NCI-H1417 (cell line): Measurements from ENCODE around the gene CHN2.

Source experiments
- DNase-seq, 3 experiments: peaks; one replicate each; lab custom pipeline; 2025; lab: John Stamatoyannopoulos, UW

The CHN2 gene

DNA sequence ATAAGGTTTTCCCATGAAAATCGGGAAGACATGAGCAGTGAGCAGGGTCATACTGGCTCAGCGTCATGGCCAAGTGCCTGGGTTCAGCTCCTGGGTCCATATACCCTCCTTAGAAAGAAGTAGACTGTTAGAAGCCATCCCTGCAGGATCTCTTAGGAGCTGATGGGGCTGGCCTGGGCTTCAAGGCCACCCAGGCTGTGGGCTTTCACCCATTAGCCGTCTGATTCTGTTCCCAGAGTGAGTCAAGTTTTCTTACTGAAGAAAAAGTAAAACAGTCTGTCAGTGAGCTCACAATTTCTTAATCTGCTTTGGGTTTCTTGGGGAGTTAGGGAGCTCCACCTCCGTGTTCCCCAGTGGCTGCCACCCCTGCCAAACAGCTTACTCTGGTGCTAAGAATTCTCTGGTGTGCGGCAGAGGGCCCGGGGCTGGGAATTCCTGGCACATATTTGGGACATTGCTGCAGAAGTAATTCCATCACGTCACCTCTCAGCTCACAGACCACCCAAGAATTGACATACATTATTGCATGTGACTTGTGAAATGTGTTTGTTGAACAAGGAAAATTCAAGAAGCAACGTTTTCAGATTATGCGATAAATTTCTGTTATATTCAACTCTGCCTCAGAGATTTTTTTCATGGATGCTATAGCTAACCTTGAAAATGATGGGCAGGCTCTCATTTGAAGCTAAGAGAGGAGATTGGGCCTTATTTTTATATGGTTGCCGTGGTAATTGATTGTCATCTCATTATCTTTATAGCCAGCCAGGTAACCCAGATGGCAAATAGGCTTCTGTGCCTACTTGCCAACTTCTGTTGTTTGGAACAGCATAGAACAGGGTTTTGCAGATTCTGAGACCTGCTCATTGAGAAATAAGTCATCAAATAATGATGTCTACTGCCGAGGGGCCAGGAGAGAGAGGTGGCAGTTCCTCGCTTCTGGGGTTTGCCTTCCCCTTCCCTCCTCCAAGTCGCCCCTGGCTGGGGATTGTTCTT lies 166.4 kb downstream of the CHN2 start:
- DNase-seq = peak in 2 of 3 experiments; percentile 19 to 53

- DNase-seq = no peak
These were observed 167.8 kb downstream of the CHN2 start for GRCh38 chr7:29362380-29362779.

- DNase-seq = peak in 1 of 3 experiments; percentile 72
These were observed 169.3 kb downstream of the CHN2 start for GRCh38 chr7:29363636-29364425.

DNA sequence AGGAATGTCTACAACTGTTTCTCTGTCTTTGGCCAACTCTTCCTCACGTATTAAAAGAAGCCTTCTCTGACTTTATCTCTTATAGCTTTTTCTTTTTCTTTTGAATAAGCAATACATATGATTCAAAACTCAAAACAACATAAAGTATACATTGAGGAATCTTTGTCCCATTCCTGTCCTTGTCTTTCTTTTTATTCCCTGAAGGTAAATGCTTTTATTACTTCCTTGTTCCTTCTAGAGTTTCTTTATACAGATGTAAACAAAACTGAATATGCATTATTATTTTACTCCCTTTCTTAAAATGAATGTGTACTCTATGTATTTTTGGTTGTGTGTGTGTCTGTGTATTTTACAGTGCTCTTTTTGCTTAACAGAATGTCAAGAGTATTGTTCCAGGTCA lies 170.1 kb downstream of the CHN2 start:
- DNase-seq = no peak

GRCh38 chr7:29365423-29365822 lies 170.8 kb downstream of the CHN2 start:
- no peak for DNase-seq

DNA sequence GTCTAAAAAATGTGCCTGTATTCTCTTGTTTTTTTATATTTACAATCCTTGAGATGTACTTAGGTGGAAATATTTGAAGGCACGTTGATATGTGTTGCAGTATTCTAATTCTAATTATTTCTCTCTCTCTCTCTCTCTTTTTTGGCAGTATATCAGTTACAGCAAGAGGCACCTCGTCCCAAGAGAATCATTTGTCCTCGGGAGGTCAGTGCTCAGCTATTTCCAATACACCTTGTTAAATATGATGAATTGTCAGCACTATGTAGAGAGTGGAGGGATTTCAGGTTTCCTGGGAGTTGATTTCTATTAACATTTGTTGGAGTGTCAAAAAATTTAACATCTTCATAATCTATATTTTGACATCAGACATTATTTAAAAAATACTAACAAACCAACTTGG lies 173.2 kb downstream of the CHN2 start:
- no peak for DNase-seq

DNA sequence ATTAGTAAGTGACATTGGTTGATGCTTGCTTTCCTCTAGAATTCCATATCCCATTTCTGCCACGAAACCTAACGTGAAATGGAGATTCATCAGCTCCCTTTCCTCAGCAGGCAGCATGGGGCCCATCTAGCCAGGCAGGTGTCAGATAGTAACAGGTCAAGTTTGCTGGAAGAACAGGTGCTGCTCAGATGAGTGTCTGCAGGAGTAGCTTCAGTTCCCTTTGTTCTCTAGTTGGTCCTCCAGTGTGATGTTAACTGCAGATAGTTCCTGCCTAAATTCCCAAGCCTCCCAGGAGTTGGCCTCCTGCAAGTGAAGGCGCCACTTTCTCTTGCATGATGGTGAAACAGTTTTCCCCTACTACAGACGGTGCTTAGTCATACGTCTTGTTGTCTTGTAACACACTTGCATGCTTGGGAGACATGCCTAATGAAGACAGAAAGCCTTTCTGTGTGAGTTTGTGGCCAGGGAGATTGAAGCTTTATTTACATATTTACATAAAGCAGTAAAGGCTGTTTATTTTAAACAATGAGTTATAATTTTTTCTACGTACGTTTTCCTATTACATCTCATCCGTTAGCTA lies 175.4 kb downstream of the CHN2 start:
- DNase-seq = peak in 2 of 3 experiments; percentile 22 to 29

DNA sequence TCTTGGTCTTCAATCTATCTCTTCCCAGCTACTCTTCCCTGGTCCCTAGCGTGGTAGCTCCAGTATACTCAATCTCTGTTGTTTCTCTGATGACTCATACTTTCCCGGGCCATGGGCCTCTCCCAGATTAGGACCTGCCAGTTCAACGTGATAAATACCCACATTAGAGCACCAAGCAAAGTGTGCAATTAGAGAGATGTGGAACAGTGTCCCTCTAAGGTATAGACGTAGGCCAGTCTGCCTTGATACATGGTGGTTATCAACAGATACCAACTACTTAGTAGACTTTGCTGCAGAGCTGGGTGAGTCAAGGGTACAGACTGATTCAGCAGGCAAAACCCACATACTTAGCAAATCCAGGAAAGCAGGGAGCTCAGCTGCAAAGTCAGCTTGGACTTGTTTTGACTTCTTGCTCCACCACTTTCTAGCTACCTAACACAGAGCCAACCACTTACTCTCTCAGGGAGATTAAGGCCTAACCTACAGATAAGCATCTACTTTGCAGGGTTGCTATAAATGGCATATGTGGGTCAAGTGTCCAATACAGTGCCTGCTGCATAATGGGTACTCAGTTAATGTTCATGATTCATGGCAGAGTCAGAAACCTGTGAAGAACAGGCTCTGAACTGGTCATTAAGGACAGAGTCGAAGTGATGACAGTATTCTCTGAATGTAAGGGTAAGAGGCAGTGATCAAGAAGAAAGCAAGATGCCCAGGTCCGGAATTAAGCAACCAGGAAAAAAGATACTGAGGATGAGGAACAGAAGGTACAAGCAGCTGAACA lies 176.1 kb downstream of the CHN2 start:
- DNase-seq = peak in 2 of 3 experiments; percentile 19 to 36

- DNase-seq = no peak
These were observed 176.9 kb downstream of the CHN2 start for GRCh38 chr7:29371472-29371871.

GRCh38 chr7:29372351-29373090 lies 177.9 kb downstream of the CHN2 start:
- no peak for DNase-seq

DNA sequence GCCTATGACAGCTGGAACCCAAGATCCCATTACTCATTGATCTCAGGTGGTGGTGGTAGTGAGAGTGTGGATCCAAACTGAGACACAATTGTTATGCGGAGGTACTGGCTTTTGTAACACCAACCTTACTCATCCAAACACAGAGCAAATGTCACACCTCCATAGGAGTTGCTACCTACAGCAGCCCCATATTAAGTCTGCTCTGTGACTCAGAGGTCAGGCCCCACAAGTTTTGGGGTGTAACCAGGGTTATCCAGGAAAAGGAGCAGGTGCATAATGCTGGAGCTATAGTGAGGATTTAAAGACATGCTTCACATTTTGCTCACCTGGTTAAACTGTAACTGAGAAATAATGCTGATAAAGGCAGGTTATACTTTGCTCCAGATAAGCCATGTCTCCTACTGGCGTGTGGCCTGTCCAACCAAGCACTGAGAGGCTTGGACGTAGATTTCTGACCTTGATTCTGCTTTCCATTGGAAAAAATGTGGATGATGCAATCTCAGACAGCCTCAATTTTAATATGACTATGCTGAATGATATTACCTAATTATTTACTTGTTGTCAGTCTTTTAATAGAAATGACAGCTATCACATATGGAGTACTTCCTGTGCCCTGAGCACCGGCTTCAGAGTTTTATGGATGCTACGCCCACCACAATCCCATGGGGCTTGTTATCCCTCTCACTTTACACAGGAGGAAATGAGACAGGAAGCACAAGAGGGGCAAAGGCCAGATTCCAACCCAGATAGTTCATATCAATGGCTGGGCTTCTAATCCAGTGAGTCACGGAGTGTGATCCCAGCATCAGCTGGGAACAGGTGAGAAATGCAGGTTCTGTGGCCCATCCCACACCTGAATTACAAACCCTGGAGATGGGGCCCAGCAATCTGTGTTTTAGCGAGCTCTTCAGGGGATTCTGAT lies 181.3 kb downstream of the CHN2 start:
- DNase-seq = peak in 1 of 3 experiments; percentile 50

DNA sequence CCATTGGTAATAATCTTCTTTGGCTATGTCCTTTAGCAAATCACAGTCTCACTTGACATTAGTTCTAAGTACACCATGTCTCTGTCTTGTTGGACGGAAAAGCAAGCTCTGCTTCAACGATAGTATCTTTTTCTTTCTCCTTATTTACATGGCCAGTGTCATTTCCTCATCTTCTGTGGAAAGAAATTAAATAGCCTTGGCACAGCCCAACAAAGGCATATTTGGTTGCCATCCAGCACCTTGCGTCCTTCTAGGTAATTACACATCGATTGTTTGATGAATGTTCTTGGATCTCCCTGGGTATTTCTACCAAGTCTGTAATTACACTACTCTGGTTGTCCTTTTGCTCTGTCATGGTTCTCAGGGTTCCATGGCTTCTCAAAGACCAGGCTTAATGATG lies 183.1 kb downstream of the CHN2 start:
- peak in 1 of 3 experiments; percentile 42 for DNase-seq

DNA sequence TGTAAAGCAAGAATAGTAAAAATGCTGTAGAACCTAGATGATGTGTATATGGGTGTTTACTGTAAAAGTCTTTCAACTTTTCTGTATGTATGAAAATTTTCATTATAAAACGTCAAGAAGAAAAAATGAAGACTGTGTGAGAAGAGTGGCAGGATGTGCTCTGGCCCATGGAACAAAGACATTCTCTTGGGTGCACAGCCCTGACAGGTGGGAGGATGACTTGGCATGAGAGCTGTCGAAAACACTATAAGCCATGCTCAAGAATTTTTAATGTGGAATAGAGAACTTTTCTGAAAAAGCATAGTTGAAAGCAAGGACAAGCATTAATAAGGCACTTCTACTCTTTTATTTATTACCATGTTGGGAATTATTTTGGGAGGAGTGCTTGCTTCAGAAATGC lies 185.0 kb downstream of the CHN2 start:
- no peak for DNase-seq

DNA sequence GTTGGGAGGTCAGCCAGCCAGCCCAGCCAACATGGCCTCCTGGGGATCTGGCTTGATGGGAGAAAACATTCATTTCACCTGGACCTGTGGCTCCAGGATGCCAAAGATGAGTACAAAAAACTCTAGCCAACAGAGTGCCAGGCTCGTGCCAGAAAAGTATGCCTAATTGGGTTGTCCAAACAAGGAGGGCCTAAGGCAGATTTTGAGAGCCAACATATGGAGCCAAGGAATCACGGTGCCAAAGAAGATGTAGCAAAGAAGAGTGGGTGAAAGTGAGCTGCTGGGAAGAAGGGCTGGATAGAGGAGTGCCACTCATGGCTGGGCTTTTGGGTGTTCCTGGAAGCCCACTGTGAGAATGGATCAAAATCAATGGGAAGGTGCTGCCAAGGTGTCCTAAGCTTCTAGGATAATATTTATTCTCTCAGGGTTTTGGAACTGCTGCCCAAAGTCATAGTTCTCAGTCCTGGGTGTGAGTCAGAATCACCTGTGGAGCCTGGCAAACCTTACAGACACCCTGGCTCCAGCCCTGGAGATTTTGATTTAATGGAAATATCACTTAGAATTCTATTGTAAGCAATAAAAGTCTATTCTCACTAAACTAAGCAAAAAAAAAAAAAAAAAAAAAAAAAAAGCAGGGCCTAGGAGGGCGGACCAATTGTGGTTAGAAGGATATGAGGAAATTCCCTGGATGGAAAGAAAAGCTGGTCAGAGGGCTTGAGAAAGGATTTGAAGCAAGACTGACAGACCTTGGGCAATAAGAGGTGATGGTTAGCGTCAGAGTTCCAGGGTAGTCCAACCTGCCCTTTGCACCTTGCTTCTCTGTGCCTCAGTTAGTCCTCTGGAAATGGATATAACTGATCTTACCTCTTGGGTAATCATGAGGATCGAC lies 186.9 kb downstream of the CHN2 start:
- DNase-seq = no peak

- no peak for DNase-seq
These were observed 189.7 kb downstream of the CHN2 start for GRCh38 chr7:29384277-29384676.

DNA sequence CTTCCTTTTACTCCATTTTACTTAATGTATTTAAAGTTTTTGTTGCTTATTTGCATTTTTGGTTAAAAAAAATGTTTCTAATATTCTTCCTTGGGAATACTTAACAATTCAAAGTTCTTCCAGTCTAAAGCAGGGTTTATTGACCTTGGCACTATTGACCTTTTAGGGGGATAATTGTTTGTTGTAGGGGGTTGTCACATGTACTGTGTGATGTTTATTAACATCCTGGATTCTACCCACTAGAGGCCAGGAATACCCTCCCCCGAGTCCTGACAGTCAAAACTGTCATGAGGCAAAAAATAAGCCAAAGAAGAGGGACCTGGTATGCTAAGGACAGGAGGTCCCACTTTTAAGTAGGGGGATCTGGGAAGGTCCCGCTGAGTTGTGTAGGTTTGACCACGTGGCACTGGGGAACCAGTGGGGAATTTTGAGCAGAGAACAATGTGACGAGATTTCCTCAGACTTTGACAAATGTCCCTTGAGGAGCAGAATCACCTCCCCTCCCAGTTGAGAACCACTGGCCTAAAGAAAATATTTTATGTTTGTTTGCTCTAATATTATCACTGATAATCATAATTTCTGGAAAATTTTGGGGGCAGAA lies 190.7 kb downstream of the CHN2 start:
- DNase-seq = no peak

GRCh38 chr7:29386196-29386765 lies 191.7 kb downstream of the CHN2 start:
- DNase-seq = peak in 1 of 3 experiments; percentile 63

- DNase-seq = no peak
These were observed 196.7 kb downstream of the CHN2 start for GRCh38 chr7:29391262-29391661.
